ENCODE results near the gene SLC39A2.
"Not testable (repeated sequence)": the region's sequence is repeated elsewhere in the genome, so short reads cannot be mapped to it uniquely, and the experiment has no call there.

Gene SLC39A2

DNA sequence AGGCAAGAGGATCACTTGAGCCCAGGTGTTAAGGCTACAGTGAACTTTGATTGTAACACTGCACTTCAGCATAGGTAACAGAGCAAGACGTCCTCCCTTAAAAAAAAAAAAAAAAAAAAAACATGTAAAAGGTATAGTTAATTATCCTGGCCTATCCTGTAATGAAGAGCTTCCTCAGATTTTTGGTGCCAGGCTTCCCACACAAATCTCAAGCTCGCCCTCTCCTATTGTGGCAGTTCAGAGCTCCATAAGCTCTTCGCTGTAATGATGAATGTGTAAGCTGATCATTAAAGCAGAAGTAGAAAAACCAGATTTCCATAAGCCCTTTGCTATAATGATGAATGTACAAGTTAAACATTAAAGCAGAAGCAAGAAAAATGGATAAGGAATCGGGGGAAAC is 2.0 kb upstream of the SLC39A2 start:
- DNase-seq (ENCODE audit: low spot score), result no peak

DNA sequence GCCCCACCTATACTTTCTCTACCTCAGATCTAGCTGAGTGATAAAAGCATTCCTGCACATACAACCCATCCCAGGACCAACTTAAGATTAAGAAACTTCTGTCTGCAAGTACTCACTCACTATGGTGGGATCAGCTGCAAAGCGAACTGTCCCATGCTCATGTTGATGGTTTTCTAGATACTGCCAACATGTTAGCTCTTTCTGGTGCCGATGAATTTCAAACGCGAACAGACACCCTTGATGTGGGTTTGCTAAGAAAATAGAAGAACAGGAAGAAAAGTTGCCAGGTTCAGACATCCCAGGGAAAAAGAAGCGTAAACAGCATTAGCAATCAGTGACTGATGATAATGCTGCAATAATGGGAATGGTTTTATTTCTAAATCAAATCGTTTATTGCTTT is 1.5 kb upstream of the SLC39A2 start:
- no peak for DNase-seq (ENCODE audit: low spot score)

DNA sequence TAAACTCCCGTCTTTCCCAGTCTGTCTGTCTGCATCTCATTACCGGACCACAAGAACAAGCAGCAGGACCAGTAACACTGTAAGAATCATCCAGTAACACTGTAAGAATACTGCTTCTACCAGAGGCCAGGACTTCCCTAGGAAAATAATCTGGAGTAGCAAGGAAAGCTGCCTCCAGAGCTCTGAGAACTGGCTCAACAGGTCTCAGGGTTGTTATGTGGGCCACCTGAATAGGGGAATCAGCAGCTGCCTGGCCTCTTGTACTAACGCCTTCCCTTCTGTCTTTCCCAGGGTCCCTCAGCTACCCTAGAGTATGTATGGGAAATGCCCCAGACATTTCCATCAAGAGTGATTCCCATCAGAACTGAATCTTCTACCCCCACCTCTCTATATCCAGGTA is 954 bp upstream of the SLC39A2 start:
- no peak for DNase-seq (ENCODE audit: low spot score)

DNA sequence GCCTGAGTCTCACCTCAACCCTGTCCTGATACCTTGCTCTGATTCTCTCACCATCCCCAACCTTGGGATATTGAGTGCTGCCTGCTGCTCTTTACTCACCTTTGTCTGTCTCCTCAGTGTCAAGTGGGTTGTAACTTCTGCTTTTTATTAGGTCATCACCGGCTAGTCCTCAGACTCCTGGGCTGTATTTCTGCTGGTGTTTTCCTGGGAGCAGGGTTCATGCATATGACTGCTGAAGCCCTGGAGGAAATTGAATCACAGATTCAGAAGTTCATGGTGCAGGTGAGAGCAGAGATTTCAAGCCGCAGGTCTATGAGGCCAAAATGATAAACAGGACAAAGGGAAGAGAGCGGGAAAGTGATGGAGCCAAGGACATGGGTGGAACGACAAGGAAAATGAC is 498 bp downstream of the SLC39A2 start:
- DNase-seq (ENCODE audit: low spot score), result no peak

DNA sequence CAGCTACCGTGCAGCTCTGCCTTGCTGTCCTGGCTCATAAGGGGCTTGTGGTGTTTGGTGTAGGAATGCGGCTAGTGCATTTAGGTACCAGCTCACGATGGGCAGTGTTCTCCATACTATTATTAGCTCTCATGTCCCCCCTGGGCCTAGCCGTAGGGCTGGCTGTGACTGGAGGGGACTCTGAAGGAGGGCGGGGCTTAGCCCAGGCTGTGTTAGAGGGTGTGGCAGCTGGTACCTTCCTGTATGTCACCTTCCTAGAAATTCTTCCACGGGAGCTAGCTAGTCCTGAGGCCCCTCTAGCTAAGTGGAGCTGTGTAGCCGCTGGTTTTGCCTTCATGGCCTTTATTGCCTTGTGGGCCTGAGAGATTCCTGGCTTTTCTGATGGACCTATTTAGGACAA is 2.1 kb downstream of the SLC39A2 start:
- DNase-seq (ENCODE audit: low spot score), result no peak

DNA sequence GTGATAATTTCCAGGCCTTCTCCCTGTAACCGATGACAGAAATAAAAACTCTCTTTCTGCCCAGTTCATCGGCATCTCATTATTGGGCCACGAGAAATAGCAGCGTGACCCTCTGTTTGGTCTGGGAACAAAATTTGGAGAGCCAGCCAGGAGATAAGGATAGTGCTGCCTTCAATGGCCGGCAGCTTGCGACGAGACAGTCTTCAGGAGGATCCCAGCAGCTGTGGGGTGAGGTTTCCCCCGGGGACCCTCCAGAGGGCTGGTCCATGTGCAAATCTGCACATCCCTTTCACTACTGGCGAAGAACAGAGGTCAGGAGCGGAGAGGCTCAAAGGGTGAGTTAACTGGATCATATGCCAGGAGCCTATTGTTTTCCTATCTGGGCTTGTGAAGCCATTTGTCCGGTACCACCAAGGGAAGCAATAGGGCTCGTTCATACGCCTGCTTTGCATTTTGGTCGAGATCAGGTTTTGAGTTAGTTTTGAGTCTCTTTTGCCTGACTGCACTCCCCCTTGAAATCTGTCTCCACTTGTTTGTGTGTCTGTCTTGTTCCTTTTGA is 4.8 kb downstream of the SLC39A2 start:
- DNase-seq (ENCODE audit: low spot score), result no peak

DNA sequence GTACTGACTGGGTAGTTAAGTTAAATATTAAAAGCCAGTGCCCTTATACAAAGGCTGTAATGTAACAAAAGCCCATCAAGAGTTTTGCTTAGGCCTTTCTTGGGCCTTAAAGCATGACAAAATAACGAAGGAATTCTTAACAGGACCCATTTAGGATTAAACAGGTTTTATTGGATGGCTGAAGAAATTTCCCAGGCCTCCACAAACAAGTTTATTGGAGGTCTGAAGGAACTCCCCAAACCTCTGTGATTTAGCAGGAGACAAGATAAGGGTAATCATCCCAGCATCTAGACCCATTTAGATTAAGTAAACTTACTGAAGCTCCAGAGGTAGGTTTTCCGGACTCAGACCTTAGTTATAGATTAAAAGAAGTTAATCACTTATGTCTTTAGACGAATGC is 10.6 kb downstream of the SLC39A2 start:
- DNase-seq (ENCODE audit: low spot score), result not testable (repeated sequence)

DNA sequence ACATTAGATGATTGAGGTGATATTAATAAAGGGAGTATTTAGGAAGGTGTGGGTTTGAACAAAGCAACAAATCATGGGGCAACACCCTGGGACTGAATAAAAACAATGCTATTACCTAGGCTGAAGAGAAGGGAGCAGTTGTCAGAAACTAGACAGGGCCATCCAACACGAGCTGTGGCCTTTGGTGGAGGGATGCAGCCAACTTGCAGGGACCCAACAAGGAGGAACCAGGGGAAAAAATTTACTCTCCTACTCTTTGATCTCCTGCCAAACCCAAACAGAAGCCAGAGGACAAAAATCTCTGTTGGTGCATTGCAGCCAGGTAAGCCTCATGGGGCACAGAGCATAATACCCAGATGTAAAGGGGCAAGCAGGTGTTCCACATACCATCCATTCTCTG is 12.0 kb downstream of the SLC39A2 start:
- DNase-seq (ENCODE audit: low spot score), result no peak

DNA sequence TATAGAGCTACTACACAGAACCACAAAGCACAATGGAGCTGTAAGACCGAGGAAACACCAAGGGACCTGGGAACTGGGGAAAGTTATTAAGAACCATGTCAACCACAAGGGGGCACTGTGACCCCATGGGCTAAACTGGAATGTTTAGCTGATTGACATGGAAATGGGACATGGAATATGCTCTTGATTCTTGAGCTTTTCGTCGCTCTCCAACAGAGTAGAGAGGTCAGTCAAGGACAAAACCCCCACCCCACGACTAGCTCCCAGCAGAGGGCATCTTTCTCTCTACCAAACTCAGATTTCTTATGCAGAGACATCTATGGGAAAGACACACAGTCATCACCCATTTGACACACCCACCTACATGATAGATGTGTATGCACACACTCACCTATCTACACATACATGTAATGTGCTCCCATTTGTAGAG is 15.7 kb downstream of the SLC39A2 start:
- peak; percentile 80 for DNase-seq (ENCODE audit: low spot score)

DNA sequence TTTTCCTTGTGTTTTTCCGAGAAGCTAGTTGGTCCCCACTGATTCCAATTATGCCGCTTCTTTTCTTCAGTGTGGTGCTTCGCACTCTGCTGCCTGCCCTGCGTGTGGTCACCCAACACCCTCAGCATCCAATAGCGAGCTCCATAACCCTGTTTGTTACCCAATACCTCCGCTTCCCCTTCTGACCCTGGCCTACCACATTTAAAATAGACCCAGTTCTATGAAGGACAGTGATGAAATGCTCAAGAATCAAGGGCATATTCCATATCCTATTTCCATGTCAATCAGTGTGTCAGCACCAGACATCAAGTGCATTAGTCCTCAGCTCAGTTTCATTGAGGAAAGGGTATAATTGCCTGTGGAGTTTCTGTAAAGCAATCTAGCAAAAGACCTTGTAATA is 16.2 kb downstream of the SLC39A2 start:
- no peak for DNase-seq (ENCODE audit: low spot score)

DNA sequence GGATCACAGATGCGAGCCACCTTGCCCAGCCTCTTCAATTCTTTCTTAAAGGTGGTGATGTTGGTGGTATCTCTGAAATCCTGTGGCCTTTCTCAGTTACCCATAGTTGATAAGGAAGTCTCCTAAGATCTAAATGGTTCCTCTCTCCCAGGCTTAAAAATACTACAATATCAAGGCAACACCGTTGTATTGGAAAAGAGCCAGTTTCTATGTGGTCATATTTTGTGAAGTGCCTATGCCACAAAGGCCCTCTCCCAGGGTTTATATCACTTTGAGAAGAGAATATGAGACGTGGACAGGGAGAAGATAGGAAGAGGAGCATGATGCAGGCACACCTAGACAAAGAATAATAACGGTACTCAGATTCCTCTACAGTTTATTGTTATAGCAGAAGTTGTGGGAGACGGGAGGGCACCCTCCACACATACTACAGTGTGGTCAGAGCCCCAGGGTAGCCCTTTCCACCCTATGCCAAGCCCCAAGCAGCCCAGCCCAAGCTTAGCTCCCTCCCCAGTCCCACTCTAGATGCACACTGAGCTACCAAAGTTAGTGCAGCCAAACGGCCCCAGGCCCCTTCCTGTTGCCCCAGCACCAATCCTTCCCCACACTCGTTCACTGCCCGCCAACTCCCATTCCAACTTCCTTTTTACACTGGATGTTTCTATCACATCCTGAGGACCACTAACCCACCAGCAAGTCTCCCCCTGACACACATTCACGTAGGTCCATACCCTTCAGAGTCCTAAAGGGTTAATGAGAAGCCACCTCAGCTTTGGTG is 17.5 kb downstream of the SLC39A2 start:
- DNase-seq (ENCODE audit: low spot score), result no peak

DNA sequence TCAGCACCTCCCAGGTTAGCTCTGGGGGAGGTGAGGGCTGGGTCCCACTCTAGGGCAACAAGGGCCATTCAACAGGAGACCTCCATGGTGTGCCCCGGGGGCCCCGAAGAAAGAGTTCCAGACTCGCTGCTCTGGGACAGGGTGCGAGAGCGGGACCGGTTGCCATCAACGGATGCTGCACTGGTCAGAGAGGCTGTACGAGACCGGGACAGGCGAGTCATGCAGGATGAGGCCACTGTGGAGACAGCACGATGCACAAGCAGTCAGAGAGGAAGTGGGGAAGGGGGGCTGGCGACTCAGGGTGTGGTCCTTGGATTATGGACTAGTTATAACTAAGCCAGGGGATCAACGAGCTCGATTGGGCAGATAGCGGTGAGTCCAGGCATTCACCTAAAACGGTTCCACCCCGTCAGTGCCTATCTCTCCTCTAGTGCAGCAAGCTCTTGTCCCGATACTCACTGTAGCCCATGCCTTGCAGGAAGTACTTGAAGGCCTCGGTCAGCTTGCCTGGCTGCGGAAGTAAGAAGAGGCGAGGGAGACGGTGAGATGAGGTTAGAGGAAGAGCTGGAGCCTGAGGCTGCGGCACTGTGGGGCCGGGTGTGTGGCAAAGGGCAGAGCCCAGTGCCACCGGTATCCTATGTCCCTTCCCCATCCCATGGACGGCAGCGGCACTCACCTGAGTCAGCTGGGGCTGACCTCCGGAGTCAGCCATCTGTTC is 18.6 kb downstream of the SLC39A2 start:
- no peak for DNase-seq (ENCODE audit: low spot score)

DNA sequence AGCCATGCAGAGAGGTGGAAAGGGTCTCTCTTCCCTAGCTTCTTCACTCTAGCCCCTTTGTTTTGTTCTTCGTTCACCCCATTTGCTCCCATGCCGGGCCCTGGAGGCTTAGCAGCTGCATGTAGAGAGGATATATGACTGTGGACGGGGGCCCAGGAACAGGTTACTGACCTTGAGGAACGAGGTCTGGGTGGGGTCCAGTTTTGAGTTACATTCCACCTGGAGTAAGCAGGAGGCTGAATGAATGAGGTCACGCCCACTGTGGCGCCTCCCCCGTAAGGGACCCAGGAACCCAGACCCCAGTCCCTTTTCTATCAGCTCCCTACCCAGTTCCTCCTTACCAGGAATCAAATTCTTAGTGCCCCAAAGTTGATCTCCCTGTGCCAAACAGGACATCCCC is 19.2 kb downstream of the SLC39A2 start:
- DNase-seq (ENCODE audit: low spot score), result no peak

DNA sequence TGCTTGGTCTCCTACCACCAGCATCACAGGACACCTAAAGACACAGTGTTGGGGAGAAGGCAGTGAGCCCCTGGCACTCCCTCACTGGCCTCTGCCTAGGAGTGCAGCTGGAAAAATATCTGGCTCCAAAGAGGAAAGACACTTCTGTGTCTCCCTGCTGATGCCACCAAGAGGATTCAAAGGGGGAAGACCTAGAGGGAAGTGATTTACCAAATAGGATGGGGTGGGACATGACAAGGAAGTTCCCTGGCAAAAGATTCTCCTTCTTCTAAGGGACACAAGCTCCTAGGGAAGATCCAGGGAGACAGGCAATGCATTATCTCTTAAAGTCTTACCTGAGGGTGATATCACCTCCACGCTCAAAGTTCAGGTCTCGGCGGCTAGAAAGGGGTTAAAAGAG is 19.7 kb downstream of the SLC39A2 start:
- no peak for DNase-seq (ENCODE audit: low spot score)

DNA sequence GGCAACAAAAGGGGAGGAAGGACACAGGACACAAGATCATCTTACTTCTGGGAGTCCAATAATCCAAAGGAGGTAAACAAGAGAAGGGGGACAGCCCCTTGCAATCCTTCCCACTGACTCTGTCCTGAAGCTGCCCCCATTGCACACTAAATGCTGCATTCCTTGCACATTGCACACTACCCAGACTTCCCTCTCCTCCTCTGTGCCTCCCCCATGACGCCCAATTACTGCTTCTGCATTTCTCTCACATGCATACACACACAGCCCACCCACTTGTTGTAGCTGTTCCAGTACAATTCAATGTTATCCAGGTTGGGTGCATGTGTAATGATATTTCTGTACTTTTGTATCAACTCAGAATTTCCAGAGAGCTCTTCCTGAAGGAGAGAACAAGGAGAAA is 20.3 kb downstream of the SLC39A2 start:
- DNase-seq (ENCODE audit: low spot score), result no peak

DNA sequence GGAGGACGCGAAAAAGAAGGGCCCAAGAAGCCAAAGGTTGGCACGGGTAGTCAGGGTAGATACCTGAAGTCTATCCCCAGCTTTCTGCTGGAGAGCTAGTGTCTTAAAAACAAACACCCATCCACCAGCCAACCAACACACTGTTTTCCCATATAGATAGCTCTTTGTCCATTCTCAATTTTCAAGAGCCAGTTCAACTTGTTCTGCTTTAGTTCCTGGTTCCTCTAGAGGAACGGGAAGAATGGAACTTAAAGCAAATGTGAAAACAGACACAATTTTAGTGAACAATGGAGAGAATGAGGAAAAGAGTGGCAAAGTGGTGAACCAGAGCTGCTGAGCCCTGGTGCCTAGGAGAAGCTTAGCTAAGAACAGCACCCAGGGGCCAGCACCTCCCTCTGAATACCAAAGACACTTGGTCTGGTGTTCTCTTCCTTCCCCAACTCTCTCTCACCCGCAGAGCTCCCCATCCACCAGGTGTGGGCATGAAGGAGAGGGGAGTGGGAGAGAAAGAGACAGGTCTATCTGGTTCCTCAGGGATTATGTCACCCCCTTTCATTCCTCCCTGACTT is 22.0 kb downstream of the SLC39A2 start:
- DNase-seq (ENCODE audit: low spot score), result no peak

DNA sequence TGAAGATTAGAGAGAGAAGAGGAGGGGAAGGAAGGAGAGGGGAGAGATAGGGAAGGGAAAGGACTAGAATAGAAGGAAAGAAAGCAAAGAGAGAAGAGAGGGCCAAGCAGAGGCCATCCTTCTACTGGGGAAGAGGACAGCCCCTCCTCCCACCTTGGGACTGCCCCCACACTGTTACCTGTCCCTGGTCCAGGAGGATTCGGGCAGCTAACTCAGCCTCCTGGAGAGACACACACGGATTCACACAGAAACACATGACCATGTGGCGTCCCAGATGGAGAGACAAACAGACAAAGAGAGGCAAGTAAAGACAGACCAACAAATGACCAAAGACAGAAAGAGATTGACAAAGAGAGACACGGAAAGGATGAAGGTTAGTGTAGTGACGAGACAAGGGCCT is 23.6 kb downstream of the SLC39A2 start:
- no peak for DNase-seq (ENCODE audit: low spot score)

DNA sequence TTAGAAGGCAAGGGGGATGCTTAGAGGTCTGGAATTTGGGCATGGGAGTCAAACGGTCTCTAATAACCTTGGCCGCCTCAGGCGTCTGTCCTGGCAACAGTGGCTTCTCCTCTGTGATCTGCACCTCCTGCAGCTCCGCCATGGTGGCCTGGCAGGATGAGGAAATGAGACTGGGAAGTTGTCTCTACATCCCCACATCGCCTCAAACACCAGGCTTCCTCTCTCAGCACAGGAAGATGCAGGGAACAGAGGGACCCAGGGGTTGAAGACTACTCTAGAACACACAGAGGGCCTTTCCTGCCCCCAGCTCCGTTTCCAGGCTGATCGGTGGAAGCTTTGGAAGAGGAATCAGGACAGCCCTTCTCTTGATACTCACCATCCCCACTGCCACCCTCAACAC is 24.1 kb downstream of the SLC39A2 start:
- DNase-seq (ENCODE audit: low spot score), result no peak

DNA sequence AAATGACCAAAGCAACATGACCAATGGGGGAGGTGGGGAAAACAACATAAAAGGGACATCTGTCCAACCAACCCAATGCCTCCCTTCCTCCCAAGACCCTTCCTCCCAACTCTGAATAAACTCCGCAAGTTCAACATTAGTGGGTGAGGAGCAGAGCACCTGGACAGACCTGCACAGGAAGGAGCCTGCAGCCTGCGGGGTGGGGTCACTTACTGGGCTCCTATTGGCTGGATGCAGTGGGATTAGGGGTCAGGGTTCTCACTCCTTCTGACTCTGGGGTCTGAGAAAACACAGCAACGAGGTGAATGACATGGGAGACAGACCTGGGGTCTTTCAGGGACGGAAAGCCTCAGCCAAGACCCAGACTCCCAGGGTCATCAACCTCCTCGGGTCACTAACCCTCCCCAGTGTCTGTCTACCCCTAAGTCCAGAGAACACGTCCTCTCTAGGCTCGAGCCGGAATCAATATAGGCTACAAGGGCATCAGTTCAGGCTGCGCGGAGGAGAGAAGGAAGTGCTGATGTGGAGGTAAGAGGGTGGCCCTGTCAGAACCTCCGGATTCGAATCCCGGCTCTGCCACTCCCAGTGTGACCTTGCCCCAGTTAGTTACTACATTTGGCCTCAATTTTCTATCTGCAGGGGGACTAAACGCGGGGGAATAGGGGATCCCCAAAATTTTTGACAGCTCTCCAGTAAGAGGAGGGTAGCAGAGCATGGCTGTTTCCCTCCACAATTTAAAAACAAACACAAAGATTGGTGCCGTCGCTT is 24.9 kb downstream of the SLC39A2 start:
- DNase-seq (ENCODE audit: low spot score), result no peak

DNA sequence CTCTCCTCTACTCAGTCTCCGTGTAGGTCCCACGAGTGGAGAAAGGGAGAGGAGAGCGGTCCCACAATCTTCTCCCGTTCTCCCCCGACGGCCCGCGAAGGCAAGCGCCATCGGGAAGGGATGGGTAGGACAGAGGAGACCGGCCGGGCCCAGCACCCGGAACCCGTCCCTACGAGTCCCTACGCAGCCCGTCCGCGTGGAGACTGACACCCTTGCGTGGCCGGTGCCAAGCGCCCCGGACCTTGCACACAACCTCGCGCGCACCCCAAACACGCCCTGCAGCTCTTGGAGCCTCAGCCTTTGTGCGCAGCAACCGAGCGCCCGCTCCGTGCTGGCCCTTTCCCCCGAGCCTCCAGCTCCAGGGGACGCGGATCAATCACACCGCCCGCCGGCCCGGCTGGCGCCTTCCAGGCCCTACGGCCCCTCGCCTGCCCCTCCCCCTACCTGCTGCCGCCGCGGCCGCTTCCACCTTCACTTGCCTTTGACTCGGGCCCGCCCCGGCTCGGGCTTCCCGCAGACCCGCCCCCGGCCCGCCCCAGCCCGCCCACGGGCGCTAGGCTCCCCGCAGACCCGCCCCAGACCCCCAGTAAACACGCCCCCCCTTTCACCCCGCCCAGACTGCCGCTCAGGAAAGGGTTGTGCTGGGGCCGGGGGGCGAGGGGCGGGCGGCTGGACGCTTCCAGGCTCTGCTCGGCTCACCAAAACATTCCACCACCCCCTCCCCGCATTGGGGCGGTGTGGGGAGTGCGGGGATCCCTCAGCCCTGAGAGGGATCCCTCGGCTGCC is 25.7 kb downstream of the SLC39A2 start, which contains the start of gene NDRG2:
Gene NDRG2, minus strand, starts transcription at position 477 of the 786 bp plus-strand sequence. CDS start 1,746 bp downstream, outside the sequence.
- peak; percentile 45 for DNase-seq (ENCODE audit: low spot score)

All from SW480 (cell line).